Mucosa of rectum (tissue), 2 donors: ENCODE measurements around the gene MRPL53.
"Not testable (repeated sequence)": the region's sequence is repeated elsewhere in the genome, so short reads cannot be mapped to it uniquely, and the experiment has no call there.

Experiments
- H3K27ac ChIP-seq, 2 donors: one replicate each; pipeline ENCODE4 v1.7.0; 2013; ENCODE audit warnings: inconsistent platforms in 2 of 2, low read depth in 2 of 2, low read length in 2 of 2
- H3K27me3 ChIP-seq, 2 donors: one replicate each; pipeline ENCODE4 v1.7.0; 2013; ENCODE audit warnings: low read length in 2 of 2; ENCODE audit not compliant: control insufficient read depth in 2 of 2, insufficient read depth in 2 of 2
- H3K36me3 ChIP-seq, 2 donors: one replicate each; pipeline ENCODE4 v1.7.0; 2013; ENCODE audit warnings: low read length in 2 of 2; ENCODE audit not compliant: control insufficient read depth in 2 of 2, insufficient read depth in 2 of 2
- H3K4me1 ChIP-seq, 2 donors: one replicate each; pipeline ENCODE4 v1.7.0; 2013; ENCODE audit warnings: low read length in 2 of 2, mild to moderate bottlenecking in 1 of 2; ENCODE audit not compliant: control insufficient read depth in 2 of 2, insufficient read depth in 2 of 2
- H3K4me3 ChIP-seq, 2 donors: one replicate each; pipeline ENCODE4 v1.7.0; 2013; ENCODE audit warnings: low read length in 2 of 2
- H3K9ac ChIP-seq, 2 donors: one replicate each; pipeline ENCODE4 v1.7.0; 2013; ENCODE audit warnings: low read length in 2 of 2, low read depth in 1 of 2, mild to moderate bottlenecking in 1 of 2
- H3K9me3 ChIP-seq, 2 donors: one replicate each; pipeline ENCODE4 v1.7.0; 2013; ENCODE audit warnings: low read length in 2 of 2; ENCODE audit not compliant: control insufficient read depth in 2 of 2
- donor health status: healthy.
- donor health status: Normal muscosa, but diverticular disease.

Gene MRPL53

DNA sequence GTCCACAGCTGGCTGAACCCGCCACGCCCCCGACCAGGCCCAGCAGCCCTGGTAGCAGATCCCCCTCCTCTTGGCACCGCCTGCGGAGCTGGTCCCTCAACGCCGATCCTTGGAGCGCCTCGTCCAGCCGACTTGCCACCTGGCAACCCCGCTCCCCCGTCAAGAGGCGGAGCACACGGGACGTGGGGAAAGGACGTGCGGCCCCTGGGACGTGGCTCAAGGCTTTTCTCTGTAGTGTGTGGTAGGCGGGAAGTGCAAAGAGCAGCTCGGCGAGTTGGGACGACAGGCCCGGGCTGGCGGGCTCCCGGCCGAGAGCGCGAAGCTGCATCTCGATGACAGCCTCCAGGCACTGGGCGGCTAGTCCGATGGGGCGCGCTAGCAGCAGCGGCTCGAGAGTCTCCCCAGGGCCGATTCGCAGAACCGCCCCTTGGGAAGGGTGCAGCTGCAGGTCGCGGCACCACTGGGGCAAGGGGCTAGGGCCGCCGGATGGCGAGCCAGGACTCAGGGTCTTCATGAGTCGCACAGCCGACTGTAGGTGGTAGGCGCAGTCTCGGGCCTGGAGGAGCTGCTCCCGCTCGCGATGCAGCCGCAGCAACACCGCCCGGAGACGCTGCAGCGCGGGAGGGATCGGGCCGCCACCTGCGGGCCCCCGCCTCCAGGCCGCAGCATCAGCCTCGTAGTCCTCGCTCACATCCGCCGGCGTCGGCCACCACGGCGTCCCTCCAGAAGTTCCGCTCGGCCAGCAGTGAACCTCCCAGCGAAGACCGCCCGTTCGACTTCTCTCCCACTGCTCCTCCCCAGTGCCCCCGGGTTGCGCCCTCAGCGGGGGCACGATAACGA, 9.7 kb upstream of the MRPL53 start:
- Histone ChIP-seq H3K36me3 (peaks cover 7 to 16% of the 10 kb centered on the region in 2 donors), H3K9me3 (no peaks in the 10 kb centered on the region), H3K4me1 (peaks cover 24 to 25% of the 10 kb centered on the region in 2 donors), H3K4me3 (peak overlapping the region; percentile 100), H3K27me3 (no peaks in the 10 kb centered on the region), H3K9ac (peak overlapping the region; percentile 79 to 89), H3K27ac (peak overlapping the region; percentile 93)

DNA sequence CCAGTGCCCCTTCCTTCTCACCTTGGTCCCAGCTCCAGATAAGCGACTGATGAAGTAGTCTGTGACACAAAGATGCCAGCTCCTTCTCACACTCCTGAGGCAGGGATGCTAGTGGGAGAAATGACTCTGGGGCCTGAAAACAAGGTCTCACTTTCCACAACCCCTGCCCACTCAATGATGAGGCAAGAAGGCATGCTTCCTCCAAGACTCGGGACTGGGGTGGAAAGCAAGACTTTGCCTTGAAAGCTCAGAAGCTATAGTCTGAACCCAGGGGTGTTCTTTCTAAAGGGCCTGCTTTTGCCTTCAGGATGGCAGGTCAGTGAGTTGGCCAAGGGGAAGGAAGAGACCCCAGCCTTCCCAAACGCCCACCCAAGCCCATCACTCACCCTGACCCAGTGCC, 9.0 kb upstream of the MRPL53 start:
- Histone ChIP-seq H3K4me3 (peak overlapping the region; percentile 100), H3K9ac (peak overlapping the region; percentile 79 to 89), H3K27me3 (no peaks in the 10 kb centered on the region), H3K4me1 (peaks cover 24 to 25% of the 10 kb centered on the region in 2 donors), H3K27ac (peak overlapping the region in 1 of 2 donors; percentile 93), H3K9me3 (no peaks in the 10 kb centered on the region), H3K36me3 (peaks cover 7 to 19% of the 10 kb centered on the region in 2 donors)

DNA sequence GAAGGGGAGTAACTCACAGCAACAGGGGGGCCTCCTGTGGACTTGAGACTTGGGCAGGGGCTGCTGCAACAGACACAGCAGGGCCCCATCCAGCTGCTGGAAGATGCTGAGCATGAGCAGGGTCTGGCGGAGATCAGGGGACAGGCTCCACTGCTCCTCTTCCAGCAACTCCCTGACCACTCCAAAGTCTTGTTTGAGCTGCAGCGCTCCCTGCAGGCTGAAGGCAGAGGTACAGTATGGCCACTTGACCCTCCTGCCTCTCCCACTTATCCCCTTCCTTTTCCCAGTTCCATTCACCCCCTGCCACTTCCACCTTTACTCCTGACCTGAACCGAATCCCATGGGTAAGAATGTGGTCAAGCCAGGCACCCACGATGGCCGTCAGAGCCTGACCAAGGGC, 2.4 kb upstream of the MRPL53 start:
- H3K27me3 ChIP-seq = no peaks in the 10 kb centered on the region

DNA sequence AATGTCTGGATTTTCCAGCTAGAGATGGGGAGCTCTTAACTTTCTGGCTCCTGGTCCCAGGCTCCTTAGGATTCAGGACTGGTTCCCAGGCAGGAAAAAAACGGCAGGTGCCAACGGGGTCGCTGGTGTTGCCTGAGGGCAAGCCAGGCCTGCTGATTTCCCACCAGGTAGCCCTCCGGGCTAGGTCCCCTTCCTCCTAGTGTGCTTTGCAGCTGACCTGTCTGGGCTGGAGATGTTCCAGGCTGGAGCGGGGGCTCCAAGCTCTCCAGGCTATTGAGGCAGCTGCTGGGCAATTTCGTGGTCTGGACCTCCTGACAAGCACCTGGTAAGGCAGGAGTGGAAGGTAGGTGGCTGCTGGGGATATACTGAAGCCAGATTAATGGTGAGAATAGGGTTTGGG, 2.0 kb upstream of the MRPL53 start:
- Histone ChIP-seq H3K4me1 (peaks cover 16 to 20% of the 10 kb centered on the region in 2 donors), H3K36me3 (peaks cover 13 to 23% of the 10 kb centered on the region in 2 donors), H3K27me3 (no peaks in the 10 kb centered on the region), H3K4me3 (no peak overlapping the region), H3K9me3 (no peaks in the 10 kb centered on the region), H3K27ac (no peak overlapping the region), H3K9ac (no peak overlapping the region)

More for the DNA sequence above, 2.4 kb upstream of the MRPL53 start:
- H3K9me3 ChIP-seq = no peaks in the 10 kb centered on the region
- H3K9ac ChIP-seq = no peak overlapping the region
- H3K27ac ChIP-seq = no peak overlapping the region
- H3K4me1 ChIP-seq = peaks cover 16 to 20% of the 10 kb centered on the region in 2 donors
- peaks cover 13 to 23% of the 10 kb centered on the region in 2 donors for H3K36me3 ChIP-seq
- no peak overlapping the region for H3K4me3 ChIP-seq

DNA sequence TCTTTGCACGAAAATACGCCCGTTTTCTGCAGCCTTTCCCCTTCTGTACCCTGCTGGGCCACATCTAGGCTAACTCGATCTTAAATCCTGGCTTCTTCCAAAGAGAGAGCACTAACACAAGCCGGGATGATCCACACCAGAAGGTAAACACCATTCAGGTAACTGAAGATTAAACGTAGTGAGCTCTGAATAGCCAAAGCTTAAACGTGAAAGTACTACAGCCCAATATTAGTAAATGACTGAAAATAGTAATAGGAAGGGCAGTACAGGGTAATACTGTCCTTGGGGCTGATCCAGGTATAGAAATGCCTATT, 422 bp upstream of the MRPL53 start:
- Histone ChIP-seq H3K27me3 (no peaks in the 10 kb centered on the region), H3K4me3 (peak overlapping the region; percentile 95 to 98), H3K4me1 (peaks cover 16 to 20% of the 10 kb centered on the region in 2 donors), H3K9me3 (no peaks in the 10 kb centered on the region), H3K36me3 (peaks cover 13 to 23% of the 10 kb centered on the region in 2 donors), H3K27ac (peak overlapping the region; percentile 92 to 94), H3K9ac (peak overlapping the region; percentile 90 to 91)

- peaks cover 16 to 20% of the 10 kb centered on the region in 2 donors for H3K4me1 ChIP-seq
- H3K27ac ChIP-seq = peak overlapping the region; percentile 92 to 94
- no peaks in the 10 kb centered on the region for H3K9me3 ChIP-seq
- H3K36me3 ChIP-seq = peaks cover 13 to 16% of the 10 kb centered on the region in 2 donors
- no peaks in the 10 kb centered on the region for H3K27me3 ChIP-seq
- peak overlapping the region; percentile 90 to 91 for H3K9ac ChIP-seq
- peak overlapping the region; percentile 95 to 98 for H3K4me3 ChIP-seq
These were observed 981 bp downstream of the MRPL53 start for GRCh38 chr2:74471332-74472065.

DNA sequence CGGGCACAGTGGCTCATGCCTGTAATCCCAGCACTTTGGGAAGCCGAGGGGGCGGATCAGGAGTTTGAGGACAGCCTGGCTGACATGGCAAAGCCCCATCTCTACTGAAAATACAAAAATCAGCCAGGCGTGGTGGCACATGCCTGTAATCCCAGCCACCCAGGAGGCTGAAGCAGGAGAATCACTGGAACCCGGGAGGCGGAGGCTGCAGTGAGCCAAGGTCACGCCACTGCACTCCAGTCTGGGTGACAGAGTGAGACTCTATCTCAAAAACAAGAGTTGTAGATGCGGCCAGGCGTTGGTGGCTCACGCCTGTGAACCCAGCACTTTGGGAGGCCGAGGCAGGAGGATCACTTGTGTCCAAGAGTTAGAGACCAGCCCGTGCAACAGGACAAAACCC, 1.7 kb downstream of the MRPL53 start:
- not testable (repeated sequence) for H3K27ac ChIP-seq, H3K4me3 ChIP-seq, H3K9me3 ChIP-seq, H3K27me3 ChIP-seq, H3K9ac ChIP-seq
- peaks cover 19 to 23% of the 10 kb centered on the region in 2 donors for H3K4me1 ChIP-seq
- H3K36me3 ChIP-seq = peaks cover 13 to 15% of the 10 kb centered on the region in 2 donors

DNA sequence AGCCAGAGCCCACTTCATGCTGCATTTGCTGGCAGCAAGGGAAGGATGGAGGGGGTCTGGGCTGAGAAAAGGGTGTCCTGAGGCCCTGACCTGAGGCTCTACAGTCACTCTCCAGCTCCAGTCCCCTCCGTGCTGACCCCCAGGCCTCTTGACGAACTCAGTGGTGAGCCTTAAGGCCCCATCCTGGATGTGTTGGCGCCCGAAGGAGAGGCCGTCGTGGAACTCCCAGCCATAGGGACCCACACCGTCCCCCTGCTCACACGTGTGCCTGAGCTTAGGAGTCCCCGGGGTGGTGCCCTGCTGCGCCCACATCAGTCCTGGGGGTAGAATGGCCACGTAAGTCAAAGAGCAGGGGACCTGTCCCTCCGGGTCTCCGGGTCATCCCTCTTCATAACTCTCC, 8.1 kb downstream of the MRPL53 start:
- Histone ChIP-seq H3K36me3 (peaks cover 8 to 16% of the 10 kb centered on the region in 2 donors), H3K9me3 (no peaks in the 10 kb centered on the region), H3K9ac (peak overlapping the region; percentile 84 to 91), H3K4me1 (peaks cover 11 to 15% of the 10 kb centered on the region in 2 donors), H3K4me3 (peak overlapping the region; percentile 87 to 98), H3K27me3 (no peaks in the 10 kb centered on the region), H3K27ac (peak overlapping the region in 1 of 2 donors; percentile 77)

DNA sequence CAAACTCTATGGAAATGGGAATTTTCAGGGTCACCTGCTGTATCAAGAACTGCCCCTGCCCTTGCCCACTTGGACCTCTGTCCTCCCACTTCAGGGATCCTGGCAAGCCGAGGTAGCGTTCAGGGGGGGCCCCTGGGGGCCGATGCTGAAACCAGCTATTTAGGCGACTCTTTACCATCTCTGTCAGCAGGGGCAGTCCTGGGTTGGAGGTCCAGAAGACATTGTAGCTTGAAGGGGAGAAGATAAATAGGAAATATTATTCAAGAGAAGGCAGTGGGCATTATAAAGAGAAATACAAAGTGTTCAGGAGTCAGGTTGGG, 9.7 kb downstream of the MRPL53 start:
- no peak overlapping the region for H3K4me3 ChIP-seq
- H3K27me3 ChIP-seq = no peaks in the 10 kb centered on the region
- peaks cover 15 to 20% of the 10 kb centered on the region in 2 donors for H3K4me1 ChIP-seq
- no peak overlapping the region for H3K9ac ChIP-seq
- H3K9me3 ChIP-seq = no peaks in the 10 kb centered on the region
- H3K27ac ChIP-seq = no peak overlapping the region
- peaks cover 8 to 16% of the 10 kb centered on the region in 2 donors for H3K36me3 ChIP-seq

DNA sequence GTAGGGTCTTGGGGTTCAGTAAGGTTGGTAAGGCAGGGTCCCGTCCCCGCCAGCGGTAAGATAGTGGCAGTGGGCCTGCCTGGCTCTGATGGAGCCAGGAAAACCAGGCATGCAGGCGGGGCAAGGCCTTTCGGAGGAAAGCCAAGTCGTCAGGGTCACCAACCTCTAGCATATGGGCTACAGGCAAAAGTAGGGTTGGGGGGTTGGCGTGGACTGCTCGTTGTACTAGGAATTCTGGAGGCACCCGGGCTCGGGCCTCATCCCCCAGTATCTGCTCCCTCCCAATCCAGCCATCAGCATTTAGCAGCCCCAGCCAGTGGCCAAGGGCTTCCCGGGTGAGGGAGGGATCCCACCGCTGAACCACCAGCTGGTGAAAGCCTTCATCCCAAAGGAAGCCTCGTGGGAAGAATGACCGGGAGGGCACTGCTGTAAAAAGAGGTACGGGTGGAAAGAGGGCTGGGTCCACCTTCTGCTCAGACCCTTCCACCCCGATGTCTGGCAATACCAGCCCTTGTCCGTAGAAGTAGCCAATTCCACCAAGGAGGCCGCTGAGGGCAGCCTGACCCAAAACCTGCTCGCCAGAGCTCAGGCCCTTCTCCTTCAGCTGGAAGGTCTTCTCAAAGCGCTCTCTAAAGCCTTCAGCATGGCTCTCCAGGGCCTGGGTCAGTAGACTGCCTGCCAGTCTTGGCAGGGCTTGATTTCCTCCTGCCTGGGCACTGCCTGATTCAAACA, 10.3 kb downstream of the MRPL53 start:
- no peak overlapping the region for H3K4me3 ChIP-seq
- no peaks in the 10 kb centered on the region for H3K27me3 ChIP-seq
- no peak overlapping the region for H3K9ac ChIP-seq
- H3K27ac ChIP-seq = no peak overlapping the region
- H3K36me3 ChIP-seq = peaks cover 8 to 16% of the 10 kb centered on the region in 2 donors
- peaks cover 15 to 21% of the 10 kb centered on the region in 2 donors for H3K4me1 ChIP-seq
- H3K9me3 ChIP-seq = no peaks in the 10 kb centered on the region
